Suprapubic skin (tissue), 4 donors: ENCODE data around the gene PDE2A. TPM values are rescaled to one million over a fixed set of nuclear protein-coding genes. Genes with fewer than 3 reads are reported as not detected.
"Not testable (repeated sequence)": the region's sequence is repeated elsewhere in the genome, so short reads cannot be mapped to it uniquely, and the experiment has no call there.

Experiments used
- DNase-seq, 2 donors: peaks; one replicate each; pipeline ENCODE4 v3.0.0-alpha.2; 2019; ENCODE audit warnings: low spot score in 2 of 2
- H3K27ac ChIP-seq: fragments of 200-600 bp; sonication (generic); one replicate; pipeline ENCODE4 v1.5.1; 2019
- H3K27me3 ChIP-seq: fragments of 200-600 bp; sonication (generic); one replicate; pipeline ENCODE4 v1.5.1; 2019
- H3K36me3 ChIP-seq: fragments of 200-600 bp; sonication (generic); one replicate; pipeline ENCODE4 v1.5.1; 2019
- H3K4me1 ChIP-seq: fragments of 200-600 bp; sonication (generic); one replicate; pipeline ENCODE4 v1.5.1; 2019
- H3K4me3 ChIP-seq: fragments of 200-600 bp; sonication (generic); one replicate; pipeline ENCODE4 v1.5.1; 2019; ENCODE audit warnings: mild to moderate bottlenecking
- H3K9me3 ChIP-seq: fragments of 200-600 bp; sonication (generic); one replicate; pipeline ENCODE4 v1.5.1; 2019
- EP300 ChIP-seq: sonication (generic); formaldehyde crosslinking; IDR thresholded peaks from one replicate; pipeline ENCODE4 v1.6.1; 2017; ENCODE audit warnings: antibody characterized with exemption
- POLR2A ChIP-seq, 2 donors: fragments of 450-650 bp; IDR thresholded peaks; one replicate each; pipeline ENCODE4 v1.6.1; 2017; ENCODE audit warnings: antibody characterized with exemption in 2 of 2, mild to moderate bottlenecking in 2 of 2, moderate library complexity in 2 of 2
- POLR2AphosphoS5 ChIP-seq, 3 donors: sonication (generic); formaldehyde crosslinking; IDR thresholded peaks; one replicate each; pipeline ENCODE4 v1.6.1; 2017; ENCODE audit warnings: antibody characterized with exemption in 3 of 3
- WGBS: methylation state at CpG from one replicate; pipeline ENCODE4 v1.1.5; 2018; 5-methylcytosine and 5-hydroxymethylcytosine counted together
- total RNA-seq, 4 donors: library from RNA; depleted of rRNA; stranded (reverse); fragments of >200 nt; gene quantifications; one replicate each; pipeline ENCODE4 v1.1.0, GENCODE V29; 2016
- TF ChIP-seq, protein P1 (sequence below), 2 donors: fragments of 200-600 bp in 1 of 2; fragments of 450-650 bp in 1 of 2; sonication (generic) in 1 of 2; IDR thresholded peaks; one replicate each; pipeline ENCODE4 v1.5.1; 2016 to 2019; ENCODE audit warnings: antibody characterized with exemption in 2 of 2, mild to moderate bottlenecking in 1 of 2, moderate library complexity in 1 of 2

PDE2A gene
- total RNA-seq, 4 donors from 2014 or later, result 5.4 to 49.9 (median 31.2) TPM

DNA sequence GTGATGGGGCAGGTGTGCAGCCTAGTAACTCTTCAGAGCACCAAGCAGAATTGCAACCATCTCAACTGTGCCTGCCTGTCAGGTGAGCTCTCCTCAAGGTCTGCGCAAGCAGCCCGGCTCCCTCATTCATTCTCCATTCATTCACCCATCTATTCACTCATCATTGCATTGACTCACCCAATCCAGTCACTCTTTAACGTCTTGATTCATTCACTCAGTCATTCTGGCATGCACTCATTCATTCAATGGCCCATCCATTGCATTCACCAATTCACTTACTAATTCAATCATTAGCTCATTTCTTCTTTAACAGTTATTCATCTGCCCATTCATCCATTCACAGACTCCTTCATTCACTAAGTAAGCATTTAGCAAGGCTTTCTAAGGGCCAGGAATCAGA is 111.8 kb downstream of the PDE2A start:
- Histone ChIP-seq H3K36me3 (no peaks in the 10 kb centered on the region), H3K4me3 (no peak overlapping the region), H3K9me3 (no peaks in the 10 kb centered on the region), H3K4me1 (no peaks in the 10 kb centered on the region), H3K27me3 (no peaks in the 10 kb centered on the region), H3K27ac (no peak overlapping the region)
- WGBS, result 95% methylated on average over 3 of the region's 3 CpGs
- TF ChIP-seq POLR2A (IDR thresholded peaks at IDR 0.05) (no peak), POLR2AphosphoS5 (IDR thresholded peaks at IDR 0.05) (no peak), EP300 (no peak)
- TF ChIP-seq, protein P1, sequence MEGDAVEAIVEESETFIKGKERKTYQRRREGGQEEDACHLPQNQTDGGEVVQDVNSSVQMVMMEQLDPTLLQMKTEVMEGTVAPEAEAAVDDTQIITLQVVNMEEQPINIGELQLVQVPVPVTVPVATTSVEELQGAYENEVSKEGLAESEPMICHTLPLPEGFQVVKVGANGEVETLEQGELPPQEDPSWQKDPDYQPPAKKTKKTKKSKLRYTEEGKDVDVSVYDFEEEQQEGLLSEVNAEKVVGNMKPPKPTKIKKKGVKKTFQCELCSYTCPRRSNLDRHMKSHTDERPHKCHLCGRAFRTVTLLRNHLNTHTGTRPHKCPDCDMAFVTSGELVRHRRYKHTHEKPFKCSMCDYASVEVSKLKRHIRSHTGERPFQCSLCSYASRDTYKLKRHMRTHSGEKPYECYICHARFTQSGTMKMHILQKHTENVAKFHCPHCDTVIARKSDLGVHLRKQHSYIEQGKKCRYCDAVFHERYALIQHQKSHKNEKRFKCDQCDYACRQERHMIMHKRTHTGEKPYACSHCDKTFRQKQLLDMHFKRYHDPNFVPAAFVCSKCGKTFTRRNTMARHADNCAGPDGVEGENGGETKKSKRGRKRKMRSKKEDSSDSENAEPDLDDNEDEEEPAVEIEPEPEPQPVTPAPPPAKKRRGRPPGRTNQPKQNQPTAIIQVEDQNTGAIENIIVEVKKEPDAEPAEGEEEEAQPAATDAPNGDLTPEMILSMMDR (IDR thresholded peaks at IDR 0.05), result no peak
- no peak for DNase-seq

DNA sequence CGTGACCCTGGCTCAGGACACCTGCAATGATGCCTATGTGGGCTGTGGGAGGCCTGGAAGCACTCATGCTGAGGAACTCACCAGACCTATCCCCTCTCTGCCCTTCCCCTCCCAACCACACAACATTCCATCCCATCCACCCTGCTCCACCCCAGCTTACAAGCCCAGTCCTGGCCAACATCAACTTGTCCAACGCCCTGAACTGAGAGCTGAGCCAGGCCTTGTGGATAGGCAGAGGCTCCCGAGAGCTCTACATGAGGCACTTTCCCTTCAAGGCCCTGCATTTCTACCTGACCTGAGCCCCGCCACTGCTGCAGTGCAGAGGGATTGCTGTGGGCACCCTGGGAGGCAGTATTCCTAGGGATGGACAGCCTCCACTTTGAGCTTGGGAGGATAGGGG is 112.4 kb downstream of the PDE2A start:
- H3K27ac ChIP-seq, result no peak overlapping the region
- no peaks in the 10 kb centered on the region for H3K9me3 ChIP-seq
- no peak for TF ChIP-seq POLR2AphosphoS5 (IDR thresholded peaks at IDR 0.05)
- TF ChIP-seq, protein P1 (IDR thresholded peaks at IDR 0.05), result no peak
- no peak for TF ChIP-seq EP300
- no peak for TF ChIP-seq POLR2A (IDR thresholded peaks at IDR 0.05)
- no peaks in the 10 kb centered on the region for H3K27me3 ChIP-seq
- DNase-seq, result peak in 1 of 2 donors; percentile 50
- H3K4me1 ChIP-seq, result no peaks in the 10 kb centered on the region
- no peak overlapping the region for H3K4me3 ChIP-seq
- 47% methylated on average over 4 of the region's 4 CpGs for WGBS
- no peaks in the 10 kb centered on the region for H3K36me3 ChIP-seq

DNA sequence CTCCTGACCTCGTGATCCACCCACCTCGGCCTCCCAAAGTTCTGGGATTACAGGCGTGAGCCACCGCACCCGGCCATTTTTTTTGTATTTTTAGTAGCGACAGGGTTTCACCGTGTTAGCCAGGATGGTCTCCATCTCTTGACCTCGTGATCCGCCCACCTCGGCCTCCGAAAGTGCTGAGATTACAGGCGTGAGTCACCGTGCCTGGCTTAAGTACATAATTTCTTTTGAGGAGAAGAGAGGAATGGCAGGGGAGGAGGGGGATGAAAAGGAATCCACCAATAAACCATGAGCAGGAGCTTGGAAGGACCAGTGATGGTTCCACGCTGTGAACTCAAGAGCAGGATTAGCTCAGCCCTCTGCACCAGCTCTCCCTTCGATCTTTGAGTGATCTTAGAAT is 113.4 kb downstream of the PDE2A start:
- peak in 1 of 2 donors; percentile 23 for DNase-seq
- 93% methylated on average over 15 of the region's 15 CpGs for WGBS
- not testable (repeated sequence) for H3K36me3 ChIP-seq

DNA sequence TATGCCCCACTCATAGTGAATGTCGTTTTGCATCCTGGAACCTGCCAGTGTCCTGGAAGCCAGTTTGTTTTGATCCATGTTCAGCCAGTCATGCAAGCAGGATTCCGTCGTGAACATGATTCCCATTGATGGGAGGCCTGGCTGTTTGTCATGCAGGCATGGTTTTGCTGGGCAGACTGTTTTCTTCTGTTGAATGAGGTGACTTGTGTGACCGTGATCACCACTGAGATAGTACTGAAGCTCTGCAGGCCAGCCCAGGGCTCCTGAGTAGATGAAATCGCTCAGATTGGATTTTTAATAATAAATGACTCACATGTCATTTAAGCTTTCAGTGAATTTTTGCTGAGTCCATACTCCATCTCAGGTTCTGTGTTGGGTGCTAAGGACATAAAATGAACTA is 117.8 kb downstream of the PDE2A start:
- no peaks in the 10 kb centered on the region for H3K9me3 ChIP-seq
- 79% methylated on average over 5 of the region's 5 CpGs for WGBS
- no peaks in the 10 kb centered on the region for H3K4me1 ChIP-seq
- H3K27me3 ChIP-seq, result peaks cover 5% of the 10 kb centered on the region
- TF ChIP-seq EP300 (no peak), POLR2A (IDR thresholded peaks at IDR 0.05) (no peak), POLR2AphosphoS5 (IDR thresholded peaks at IDR 0.05) (no peak)
- TF ChIP-seq, protein P1 (IDR thresholded peaks at IDR 0.05), result no peak
- no peak overlapping the region for H3K27ac ChIP-seq
- DNase-seq, result no peak
- no peaks in the 10 kb centered on the region for H3K36me3 ChIP-seq
- no peak overlapping the region for H3K4me3 ChIP-seq

More for the DNA sequence above, 113.4 kb downstream of the PDE2A start:
- H3K4me3 ChIP-seq, H3K4me1 ChIP-seq, H3K27me3 ChIP-seq, H3K27ac ChIP-seq, H3K9me3 ChIP-seq: not testable (repeated sequence)

DNA sequence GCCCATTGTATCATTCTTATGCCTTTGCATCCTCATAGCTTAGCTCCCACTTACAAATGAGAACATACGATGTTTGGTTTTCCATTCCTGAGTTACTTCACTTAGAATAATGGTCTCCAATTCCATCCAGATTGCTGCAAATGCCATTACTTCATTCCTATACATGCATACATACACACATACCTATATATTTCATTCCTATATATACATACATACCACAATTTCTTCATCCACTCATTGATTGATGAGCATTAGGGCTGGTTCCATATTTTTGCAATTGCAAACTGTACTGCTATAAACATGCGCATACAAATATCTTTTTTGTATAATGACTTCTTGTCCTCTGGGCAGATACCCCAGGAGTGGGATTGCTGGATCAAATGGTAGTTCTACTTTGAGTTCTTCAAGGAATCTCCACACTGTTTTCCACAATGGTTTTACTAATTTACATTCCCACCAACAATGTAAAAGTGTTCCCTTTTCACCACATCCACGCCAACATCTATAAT is 119.2 kb downstream of the PDE2A start:
- not testable (repeated sequence) for H3K9me3 ChIP-seq, H3K36me3 ChIP-seq, DNase-seq, H3K27me3 ChIP-seq, H3K4me3 ChIP-seq, H3K4me1 ChIP-seq, H3K27ac ChIP-seq
- WGBS, result 89% methylated on average over 3 of the region's 3 CpGs

DNA sequence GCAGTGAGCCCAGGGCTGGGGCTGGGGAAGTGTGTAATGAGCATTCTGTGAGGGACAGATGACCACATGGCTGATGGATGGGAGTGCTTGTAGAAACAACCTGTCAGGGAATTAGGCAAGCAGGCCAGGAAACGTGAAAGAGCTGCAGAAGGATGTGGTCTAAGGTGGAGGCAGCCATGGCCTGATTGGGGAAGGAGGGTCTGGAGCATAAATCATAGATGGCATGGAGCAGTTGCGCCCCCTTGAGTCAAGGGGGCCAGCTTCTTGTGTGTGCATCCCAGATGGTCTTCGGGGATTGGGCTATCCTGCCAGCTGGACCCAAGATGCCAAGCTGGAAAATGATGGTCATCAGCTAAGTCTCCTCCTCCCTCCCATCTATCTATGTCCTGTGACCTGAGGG is 120.5 kb downstream of the PDE2A start:
- no peaks in the 10 kb centered on the region for H3K36me3 ChIP-seq
- H3K27ac ChIP-seq, result no peak overlapping the region
- no peak for DNase-seq
- 59% methylated on average over 3 of the region's 3 CpGs for WGBS
- TF ChIP-seq, protein P1 (IDR thresholded peaks at IDR 0.05), result no peak
- TF ChIP-seq EP300 (no peak), POLR2AphosphoS5 (IDR thresholded peaks at IDR 0.05) (no peak), POLR2A (IDR thresholded peaks at IDR 0.05) (no peak)
- H3K27me3 ChIP-seq, result peaks cover 5% of the 10 kb centered on the region
- no peaks in the 10 kb centered on the region for H3K9me3 ChIP-seq
- no peaks in the 10 kb centered on the region for H3K4me1 ChIP-seq
- no peak overlapping the region for H3K4me3 ChIP-seq
